ENCODE results near the gene NAPG.

The NAPG gene

GRCh38 chr18:10511236-10511635, 14.6 kb upstream of the NAPG start:
- no peak for DNase-seq
- no peak for TF ChIP-seq EZH2 (IDR thresholded peaks at IDR 0.05; ENCODE audit: borderline replicate concordance, low read depth, low read length, severe bottlenecking)
- no peak for TF ChIP-seq CTCF (IDR thresholded peaks at IDR 0.05; ENCODE audit: borderline replicate concordance, extremely low read depth, low read length, poor library complexity, severe bottlenecking)
- Histone ChIP-seq H3K27me3 (ENCODE audit: insufficient read depth, low read length, poor library complexity) (no peaks in the 10 kb centered on the region), H2AFZ (ENCODE audit: low read depth, low read length) (no peak overlapping the region), H3K4me3 (ENCODE audit: low read depth in 1 of 2, low read length in 2 of 2) (no peak overlapping the region), H3K36me3 (ENCODE audit: insufficient read depth, low read length) (no peaks in the 10 kb centered on the region), H3K9ac (ENCODE audit: low read depth, low read length) (no peak overlapping the region), H4K20me1 (ENCODE audit: insufficient read depth, low read length) (no peaks in the 10 kb centered on the region), H3K4me1 (ENCODE audit: insufficient read depth, low read length) (peaks cover 13% of the 10 kb centered on the region), H3K27ac (ENCODE audit: low read length) (no peak overlapping the region), H3K4me2 (ENCODE audit: insufficient read depth, low read length) (no peak overlapping the region), H3K79me2 (ENCODE audit: insufficient read depth, low read length) (no peaks in the 10 kb centered on the region), H3K9me3 (ENCODE audit: insufficient read depth, low read length, severe bottlenecking) (peaks cover 20% of the 10 kb centered on the region)
- ATAC-seq (ENCODE audit: insufficient read depth, low read depth) = no peak

GRCh38 chr18:10514082-10514481, 11.7 kb upstream of the NAPG start:
- Histone ChIP-seq H3K27me3 (ENCODE audit: insufficient read depth, low read length, poor library complexity) (no peaks in the 10 kb centered on the region), H4K20me1 (ENCODE audit: insufficient read depth, low read length) (no peaks in the 10 kb centered on the region), H3K27ac (ENCODE audit: low read length) (no peak overlapping the region), H3K4me3 (ENCODE audit: low read depth in 1 of 2, low read length in 2 of 2) (no peak overlapping the region), H2AFZ (ENCODE audit: low read depth, low read length) (no peak overlapping the region), H3K36me3 (ENCODE audit: insufficient read depth, low read length) (no peaks in the 10 kb centered on the region), H3K4me1 (ENCODE audit: insufficient read depth, low read length) (peaks cover 20% of the 10 kb centered on the region), H3K4me2 (ENCODE audit: insufficient read depth, low read length) (no peak overlapping the region), H3K79me2 (ENCODE audit: insufficient read depth, low read length) (no peaks in the 10 kb centered on the region), H3K9ac (ENCODE audit: low read depth, low read length) (no peak overlapping the region), H3K9me3 (ENCODE audit: insufficient read depth, low read length, severe bottlenecking) (peaks cover 5% of the 10 kb centered on the region)
- no peak for ATAC-seq (ENCODE audit: insufficient read depth, low read depth)
- no peak for DNase-seq
- TF ChIP-seq CTCF (IDR thresholded peaks at IDR 0.05; ENCODE audit: borderline replicate concordance, extremely low read depth, low read length, poor library complexity, severe bottlenecking) (no peak), EZH2 (IDR thresholded peaks at IDR 0.05; ENCODE audit: borderline replicate concordance, low read depth, low read length, severe bottlenecking) (no peak)

DNA sequence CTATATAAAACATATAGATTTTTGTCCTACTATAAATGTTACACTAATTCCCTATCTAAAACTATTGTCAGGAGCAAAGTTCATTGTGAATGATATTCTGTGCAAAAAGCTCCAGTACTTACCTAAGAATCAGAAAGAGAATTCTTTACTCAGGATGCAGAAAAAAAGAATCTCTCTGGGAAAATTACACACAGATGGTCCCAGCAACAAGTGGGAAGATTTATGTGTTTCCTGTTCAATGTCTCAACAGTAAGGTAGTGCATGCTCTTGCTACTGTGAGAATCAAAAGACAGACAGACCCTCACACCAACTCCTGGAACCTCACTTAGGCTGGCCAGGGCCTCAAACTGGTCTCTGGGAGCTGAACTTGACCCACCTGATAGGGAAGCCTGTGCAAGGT, 11.2 kb upstream of the NAPG start:
- TF ChIP-seq EZH2 (IDR thresholded peaks at IDR 0.05; ENCODE audit: borderline replicate concordance, low read depth, low read length, severe bottlenecking) (no peak), CTCF (IDR thresholded peaks at IDR 0.05; ENCODE audit: borderline replicate concordance, extremely low read depth, low read length, poor library complexity, severe bottlenecking) (no peak)
- Histone ChIP-seq H3K27ac (ENCODE audit: low read length) (no peak overlapping the region), H3K4me2 (ENCODE audit: insufficient read depth, low read length) (no peak overlapping the region), H3K79me2 (ENCODE audit: insufficient read depth, low read length) (no peaks in the 10 kb centered on the region), H3K27me3 (ENCODE audit: insufficient read depth, low read length, poor library complexity) (no peaks in the 10 kb centered on the region), H3K4me1 (ENCODE audit: insufficient read depth, low read length) (peaks cover 25% of the 10 kb centered on the region), H3K9ac (ENCODE audit: low read depth, low read length) (no peak overlapping the region), H2AFZ (ENCODE audit: low read depth, low read length) (no peak overlapping the region; the same call in 1 of the 2 replicates), H4K20me1 (ENCODE audit: insufficient read depth, low read length) (no peaks in the 10 kb centered on the region), H3K9me3 (ENCODE audit: insufficient read depth, low read length, severe bottlenecking) (peaks cover 2% of the 10 kb centered on the region), H3K4me3 (ENCODE audit: low read depth in 1 of 2, low read length in 2 of 2) (no peak overlapping the region), H3K36me3 (ENCODE audit: insufficient read depth, low read length) (no peaks in the 10 kb centered on the region)
- ATAC-seq (ENCODE audit: insufficient read depth, low read depth) = no peak
- no peak for DNase-seq

DNA sequence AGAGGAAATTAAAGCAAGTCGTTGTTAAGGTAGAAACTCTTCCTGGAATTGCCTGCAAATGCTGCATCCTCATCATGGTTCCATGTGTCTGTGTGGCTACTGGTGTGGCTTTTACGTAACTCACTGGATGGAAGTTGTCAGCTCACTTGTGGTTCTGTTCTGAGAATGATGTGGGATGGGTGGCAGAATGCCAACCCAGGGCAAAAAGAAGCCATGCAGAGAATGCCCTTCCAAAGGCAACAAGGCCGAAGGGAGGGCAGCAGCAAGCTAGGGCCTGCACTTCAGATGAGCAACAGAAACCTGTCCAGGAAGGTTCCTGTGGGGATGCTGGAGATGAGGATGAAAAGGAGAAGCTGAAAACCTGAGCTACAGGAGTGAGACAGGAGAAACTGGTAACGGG, 10.4 kb upstream of the NAPG start:
- TF ChIP-seq CTCF (IDR thresholded peaks at IDR 0.05; ENCODE audit: borderline replicate concordance, extremely low read depth, low read length, poor library complexity, severe bottlenecking) (no peak), EZH2 (IDR thresholded peaks at IDR 0.05; ENCODE audit: borderline replicate concordance, low read depth, low read length, severe bottlenecking) (no peak)
- Histone ChIP-seq H3K79me2 (ENCODE audit: insufficient read depth, low read length) (no peaks in the 10 kb centered on the region), H3K27ac (ENCODE audit: low read length) (no peak overlapping the region), H3K9ac (ENCODE audit: low read depth, low read length) (no peak overlapping the region), H3K4me2 (ENCODE audit: insufficient read depth, low read length) (no peak overlapping the region), H3K4me1 (ENCODE audit: insufficient read depth, low read length) (peaks cover 34% of the 10 kb centered on the region), H2AFZ (ENCODE audit: low read depth, low read length) (no peak overlapping the region), H3K27me3 (ENCODE audit: insufficient read depth, low read length, poor library complexity) (no peaks in the 10 kb centered on the region), H3K9me3 (ENCODE audit: insufficient read depth, low read length, severe bottlenecking) (peaks cover 2% of the 10 kb centered on the region), H3K36me3 (ENCODE audit: insufficient read depth, low read length) (no peaks in the 10 kb centered on the region), H4K20me1 (ENCODE audit: insufficient read depth, low read length) (no peaks in the 10 kb centered on the region), H3K4me3 (ENCODE audit: low read depth in 1 of 2, low read length in 2 of 2) (no peak overlapping the region)
- DNase-seq (no peak), ATAC-seq (ENCODE audit: insufficient read depth, low read depth) (no peak)

Data from DND-41 (cell line).